K562 (cell line): Measurements from ENCODE around the gene SYMPK. TPM values are rescaled to one million over a fixed set of nuclear protein-coding genes. Genes with fewer than 3 reads are reported as not detected.

Experiments
- ARHGAP35 ChIP-seq: fragments of 450-650 bp; IDR thresholded peaks from 2 replicates; pipeline ENCODE4 v1.6.1; 2018; ENCODE audit not compliant: partially characterized antibody
- HCFC1 ChIP-seq: IDR thresholded peaks from 2 replicates; pipeline ENCODE4 v1.6.1; 2012; ENCODE audit warnings: low read depth, low read length, improper control_type of control experiment
- HINFP ChIP-seq: fragments of 450-650 bp; conservative IDR thresholded peaks from 2 replicates; pipeline ENCODE4 v1.6.1; 2016; ENCODE audit warnings: missing genetic modification characterization, low read depth, mild to moderate bottlenecking, control low read depth, missing compliant biosample characterization
- HOXB6 ChIP-seq: fragments of 250-450 bp; sonication (Bioruptor Pico); IDR thresholded peaks from 2 replicates; pipeline ENCODE4 v1.5.1; 2022; ENCODE audit warnings: mild to moderate bottlenecking, borderline replicate concordance
- L3MBTL2 ChIP-seq: fragments of 450-650 bp; IDR thresholded peaks from 2 replicates; pipeline ENCODE4 v1.6.1; 2016; ENCODE audit warnings: mild to moderate bottlenecking, moderate library complexity
- MIER1 ChIP-seq: fragments of 450-650 bp; IDR thresholded peaks from 2 replicates; pipeline ENCODE4 v1.6.1; 2016; ENCODE audit warnings: antibody characterized with exemption, mild to moderate bottlenecking, low read depth
- MXI1 ChIP-seq: IDR thresholded peaks from 2 replicates; pipeline ENCODE4 v1.6.1; 2011; ENCODE audit warnings: low read depth, mild to moderate bottlenecking, improper control_type of control experiment, low read length
- NCOA1 ChIP-seq: fragments of 450-650 bp; IDR thresholded peaks from 2 replicates; pipeline ENCODE4 v1.6.1; 2016; ENCODE audit warnings: low read depth
- POLR2A ChIP-seq: fragments of 450-650 bp; conservative IDR thresholded peaks from 2 replicates; pipeline ENCODE4 v1.6.1; 2016
- RBM22 ChIP-seq: fragments of 200-400 bp; formaldehyde crosslinking; IDR thresholded peaks from 2 replicates; pipeline ENCODE4 v1.6.1; 2018; ENCODE audit warnings: low read length, low read depth; ENCODE audit not compliant: poor library complexity, severe bottlenecking
- SMARCA4 ChIP-seq: fragments of 450-650 bp; IDR thresholded peaks from 2 replicates; pipeline ENCODE4 v1.6.1; 2016
- STAT5B ChIP-seq: fragments of 250-450 bp; sonication (Bioruptor Pico); IDR thresholded peaks from 2 replicates; pipeline ENCODE4 v1.8.0; 2021; ENCODE audit warnings: mild to moderate bottlenecking, inconsistent platforms
- TAF9B ChIP-seq: fragments of 450-650 bp; IDR thresholded peaks from 2 replicates; pipeline ENCODE4 v1.6.1; 2018; ENCODE audit warnings: mild to moderate bottlenecking; ENCODE audit not compliant: partially characterized antibody
- TEAD2 ChIP-seq: fragments of 450-650 bp; IDR thresholded peaks from 2 replicates; pipeline ENCODE4 v1.6.1; 2016; ENCODE audit warnings: missing genetic modification characterization, control low read depth, missing compliant biosample characterization
- XRCC3 ChIP-seq: fragments of 450-650 bp; IDR thresholded peaks from 2 replicates; pipeline ENCODE4 v1.6.1; 2017; ENCODE audit warnings: mild to moderate bottlenecking, moderate library complexity
- ZBTB43 ChIP-seq: sonication (generic); formaldehyde crosslinking; IDR thresholded peaks from 2 replicates; pipeline ENCODE4 v1.8.0; 2023; ENCODE audit warnings: mild to moderate bottlenecking, missing genetic modification reagents
- ZFX ChIP-seq: sonication (generic); formaldehyde crosslinking; IDR thresholded peaks from 2 replicates; pipeline ENCODE4 v1.8.0; 2022; ENCODE audit warnings: mild to moderate bottlenecking, missing genetic modification reagents, moderate library complexity
- ZNF165 ChIP-seq: fragments of 250-450 bp; sonication (Bioruptor Pico); IDR thresholded peaks from 2 replicates; pipeline ENCODE4 v1.4.0; 2020; ENCODE audit warnings: borderline replicate concordance
- ZNF24 ChIP-seq: fragments of 450-650 bp; IDR thresholded peaks from 2 replicates; pipeline ENCODE4 v1.6.1; 2016
- ZNF431 ChIP-seq: sonication (generic); formaldehyde crosslinking; IDR thresholded peaks from 2 replicates; pipeline ENCODE4 v1.8.0; 2022; ENCODE audit warnings: mild to moderate bottlenecking, missing genetic modification reagents
- polyA plus RNA-seq, 8 experiments: library from polyadenylated mRNA; depleted of rRNA in 4 of 8; stranded (reverse) in 5 of 8; unstranded in 3 of 8; fragments of >200 nt; fragmentation: Nextera tagmentation in 2 of 8; fragmentation: Illumina TruSeq in 1 of 8; extraction: Ambion mirVana in 2 of 8; extraction: Trizol in 1 of 8; gene quantifications; 2 replicates each; pipeline versions ENCODE4 v1.2.1 to v1.2.3, GENCODE V29; 2011 to 2014; ENCODE audit warnings: inconsistent platforms in 1 of 8, missing spikeins in 1 of 8
- total RNA-seq, 7 experiments: library from RNA; depleted of rRNA in 6 of 7; stranded (reverse); fragments of >200 nt in 6 of 7; fragmentation: Illumina TruSeq in 2 of 7; extraction: Trizol in 2 of 7; gene quantifications; 2 replicates each; pipeline versions ENCODE4 v1.2.1 to v1.2.3, GENCODE V29; 2011 to 2021; ENCODE audit warnings: low replicate concordance in 1 of 7
- TF ChIP-seq, protein P1 (sequence below): fragments of 250-450 bp; sonication (Bioruptor Pico); IDR thresholded peaks from 2 replicates; pipeline ENCODE4 v1.4.0; 2020; ENCODE audit warnings: borderline replicate concordance
- TF ChIP-seq, protein P2 (sequence below): sonication (generic); formaldehyde crosslinking; IDR thresholded peaks from 2 replicates; pipeline ENCODE4 v1.8.0; 2022; ENCODE audit warnings: mild to moderate bottlenecking, missing genetic modification reagents

Gene SYMPK
- total and polyA plus RNA-seq, 9 of the 15 experiments (the other 6 are each of a cell fraction or from before 2014, with no cell fraction given): 0.73 to 95.5 (median 58.4) TPM

DNA sequence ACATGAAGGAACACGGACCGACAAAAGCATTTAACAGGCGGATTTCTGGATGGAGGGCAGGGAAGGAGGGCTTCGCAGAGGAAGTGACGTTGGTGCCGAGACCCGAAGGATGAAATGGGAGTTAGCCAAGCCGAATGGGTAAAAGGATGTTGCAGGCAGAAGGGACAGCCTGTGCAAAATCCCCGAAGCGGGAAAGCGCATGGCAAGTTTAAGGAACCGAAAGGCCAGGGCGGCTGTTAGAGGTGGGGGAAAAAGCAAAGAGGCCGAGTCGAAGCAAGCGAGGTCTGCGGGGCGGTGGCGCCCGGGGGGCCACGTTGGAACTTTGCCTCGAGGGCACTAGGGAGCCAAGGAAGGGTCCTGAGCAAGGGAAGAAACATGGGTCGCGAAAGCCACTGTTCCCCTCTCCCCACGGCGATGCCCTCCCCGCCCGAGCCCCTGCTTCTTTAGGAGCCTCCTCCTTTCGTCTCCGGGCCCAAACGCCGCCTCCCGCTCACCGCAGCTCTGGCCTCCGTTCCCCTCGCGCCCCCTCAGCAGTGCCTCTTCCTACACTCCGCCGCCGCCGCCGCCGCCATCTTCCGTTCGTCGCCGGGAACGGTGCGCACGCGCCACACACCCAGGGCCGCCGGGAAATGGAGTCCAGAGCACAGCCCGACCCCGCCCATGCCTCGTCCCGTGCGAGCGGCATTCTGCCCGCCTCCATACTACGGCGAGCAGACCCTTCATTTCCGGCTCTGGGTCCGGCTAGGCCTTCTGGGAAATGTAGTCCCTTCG is at the start of gene SYMPK (continued):
- TF ChIP-seq, protein P1, sequence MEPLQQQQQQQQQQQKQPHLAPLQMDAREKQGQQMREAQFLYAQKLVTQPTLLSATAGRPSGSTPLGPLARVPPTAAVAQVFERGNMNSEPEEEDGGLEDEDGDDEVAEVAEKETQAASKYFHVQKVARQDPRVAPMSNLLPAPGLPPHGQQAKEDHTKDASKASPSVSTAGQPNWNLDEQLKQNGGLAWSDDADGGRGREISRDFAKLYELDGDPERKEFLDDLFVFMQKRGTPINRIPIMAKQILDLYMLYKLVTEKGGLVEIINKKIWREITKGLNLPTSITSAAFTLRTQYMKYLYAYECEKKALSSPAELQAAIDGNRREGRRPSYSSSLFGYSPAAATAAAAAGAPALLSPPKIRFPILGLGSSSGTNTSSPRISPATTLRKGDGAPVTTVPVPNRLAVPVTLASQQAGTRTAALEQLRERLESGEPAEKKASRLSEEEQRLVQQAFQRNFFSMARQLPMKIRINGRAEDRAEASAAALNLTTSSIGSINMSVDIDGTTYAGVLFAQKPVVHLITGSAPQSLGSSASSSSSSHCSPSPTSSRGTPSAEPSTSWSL (CRISPR knock-in tag): no peak
- TF ChIP-seq, protein P2, sequence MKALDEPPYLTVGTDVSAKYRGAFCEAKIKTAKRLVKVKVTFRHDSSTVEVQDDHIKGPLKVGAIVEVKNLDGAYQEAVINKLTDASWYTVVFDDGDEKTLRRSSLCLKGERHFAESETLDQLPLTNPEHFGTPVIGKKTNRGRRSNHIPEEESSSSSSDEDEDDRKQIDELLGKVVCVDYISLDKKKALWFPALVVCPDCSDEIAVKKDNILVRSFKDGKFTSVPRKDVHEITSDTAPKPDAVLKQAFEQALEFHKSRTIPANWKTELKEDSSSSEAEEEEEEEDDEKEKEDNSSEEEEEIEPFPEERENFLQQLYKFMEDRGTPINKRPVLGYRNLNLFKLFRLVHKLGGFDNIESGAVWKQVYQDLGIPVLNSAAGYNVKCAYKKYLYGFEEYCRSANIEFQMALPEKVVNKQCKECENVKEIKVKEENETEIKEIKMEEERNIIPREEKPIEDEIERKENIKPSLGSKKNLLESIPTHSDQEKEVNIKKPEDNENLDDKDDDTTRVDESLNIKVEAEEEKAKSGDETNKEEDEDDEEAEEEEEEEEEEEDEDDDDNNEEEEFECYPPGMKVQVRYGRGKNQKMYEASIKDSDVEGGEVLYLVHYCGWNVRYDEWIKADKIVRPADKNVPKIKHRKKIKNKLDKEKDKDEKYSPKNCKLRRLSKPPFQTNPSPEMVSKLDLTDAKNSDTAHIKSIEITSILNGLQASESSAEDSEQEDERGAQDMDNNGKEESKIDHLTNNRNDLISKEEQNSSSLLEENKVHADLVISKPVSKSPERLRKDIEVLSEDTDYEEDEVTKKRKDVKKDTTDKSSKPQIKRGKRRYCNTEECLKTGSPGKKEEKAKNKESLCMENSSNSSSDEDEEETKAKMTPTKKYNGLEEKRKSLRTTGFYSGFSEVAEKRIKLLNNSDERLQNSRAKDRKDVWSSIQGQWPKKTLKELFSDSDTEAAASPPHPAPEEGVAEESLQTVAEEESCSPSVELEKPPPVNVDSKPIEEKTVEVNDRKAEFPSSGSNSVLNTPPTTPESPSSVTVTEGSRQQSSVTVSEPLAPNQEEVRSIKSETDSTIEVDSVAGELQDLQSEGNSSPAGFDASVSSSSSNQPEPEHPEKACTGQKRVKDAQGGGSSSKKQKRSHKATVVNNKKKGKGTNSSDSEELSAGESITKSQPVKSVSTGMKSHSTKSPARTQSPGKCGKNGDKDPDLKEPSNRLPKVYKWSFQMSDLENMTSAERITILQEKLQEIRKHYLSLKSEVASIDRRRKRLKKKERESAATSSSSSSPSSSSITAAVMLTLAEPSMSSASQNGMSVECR: no peak
- TF ChIP-seq ZFX (CRISPR knock-in tag) (peak; percentile 53), TAF9B (no peak), ZBTB43 (CRISPR knock-in tag) (no peak), POLR2A (peak; percentile 90), HCFC1 (peak; percentile 99), NCOA1 (no peak), TEAD2 (no peak), ZNF24 (no peak), MIER1 (peak; percentile 61; the same call in 1 of the 2 replicates), MXI1 (no peak), RBM22 (no peak), HINFP (tag) (no peak), XRCC3 (no peak), STAT5B (CRISPR knock-in tag) (no peak), SMARCA4 (peak; percentile 43; the same call in 1 of the 2 replicates), ZNF165 (CRISPR knock-in tag) (no peak), ARHGAP35 (no peak), HOXB6 (CRISPR knock-in tag) (no peak), ZNF431 (CRISPR knock-in tag) (no peak), L3MBTL2 (peak; percentile 26; the same call in 1 of the 2 replicates)
